Motor neuron (in vitro differentiated cells): ENCODE data around the gene ZNF860. TPM values are rescaled to one million over a fixed set of nuclear protein-coding genes. Genes with fewer than 3 reads are reported as not detected.
"Not testable (repeated sequence)": the region's sequence is repeated elsewhere in the genome, so short reads cannot be mapped to it uniquely, and the experiment has no call there.

Experiments used
- ATAC-seq, 8 experiments: fragments of 200-7000 bp; cut with Tn5 transposase; replicated peaks in 6 of 8; 2 replicates each; pipeline ENCODE4 v1.8.0; 2021; ENCODE audit warnings: mild to moderate bottlenecking in 8 of 8, moderate library complexity in 8 of 8
- H3K27ac ChIP-seq, 2 donors: fragments of 250-450 bp; sonication (Bioruptor Pico); 2 replicates each; pipeline ENCODE4 v1.9.0; 2021; ENCODE audit warnings: antibody characterized with exemption in 2 of 2, mild to moderate bottlenecking in 2 of 2, moderate library complexity in 1 of 2
- H3K4me1 ChIP-seq, 2 donors: fragments of 250-450 bp; sonication (Bioruptor Pico); replicated peaks in 1 of 2; 2 replicates each; pipeline ENCODE4 v1.6.1; 2021; ENCODE audit warnings: antibody characterized with exemption in 2 of 2, mild to moderate bottlenecking in 2 of 2, moderate library complexity in 1 of 2
- H3K4me3 ChIP-seq, 5 donors: fragments of 250-450 bp; sonication (Bioruptor Pico); 2 replicates each; pipeline ENCODE4 v1.9.0; 2021; ENCODE audit warnings: antibody characterized with exemption in 5 of 5, mild to moderate bottlenecking in 5 of 5, moderate library complexity in 4 of 5
- WGBS, 10 experiments: fragments of 450-650 bp; shearing (Covaris generic); methylation state at CpG; one replicate each; pipeline ENCODE4 v1.0.0; 2022; 5-methylcytosine and 5-hydroxymethylcytosine counted together
- in situ Hi-C, 9 experiments: fragments of 400-800 bp; cut with MboI; loops; one replicate each; pipeline ENCODE4 v1.15.0; 2021; ENCODE audit warnings: low sequenced_read_pairs in 9 of 9, low pct_unique_long_range_greater_than_20kb in 2 of 9; ENCODE audit not compliant: unreplicated experiment in 9 of 9
- total RNA-seq, 8 experiments: library from RNA; unstranded; fragments of 300-600 nt; gene quantifications; 2 replicates each; pipeline versions ENCODE4 v1.2.3 to v1.2.4, GENCODE V29; 2022

Gene ZNF860
- total RNA-seq, 8 experiments from 2014 or later = 0.13 to 1.7 (median 0.38) TPM; not detected in 1

GRCh38 chr3:32004113-32004765, 22.7 kb downstream of the ZNF860 start:
- peak; percentile 27 to 100 (median 53) for ATAC-seq
- in situ Hi-C loops = loop anchor here in 1 of 9 experiments (25.0 kb wide), 1 partner anchor 133 kb away; no protein-coding TSS in a partner anchor
- Histone ChIP-seq H3K4me3 (no peak overlapping the region), H3K4me1 (no peaks in the 10 kb centered on the region), H3K27ac (no peak overlapping the region)
- 61 to 94% (median 83%) methylated on average over 1 to 5 of the region's 5 CpGs; no CpG with 5 or more reads in 1 of the 10 experiments for WGBS, 10 experiments

GRCh38 chr3:32009101-32009500, 27.6 kb downstream of the ZNF860 start:
- WGBS, 10 experiments = 0 to 100% (median 62%) methylated on average over 1 to 2 of the region's 2 CpGs; no CpG with 5 or more reads in 2 of the 10 experiments
- H3K4me1 ChIP-seq = no peaks in the 10 kb centered on the region
- H3K27ac ChIP-seq = no peak overlapping the region
- ATAC-seq = no peak
- in situ Hi-C loops = loop anchor here in 1 of 9 experiments (25.0 kb wide), 1 partner anchor 128 kb away; no protein-coding TSS in a partner anchor
- H3K4me3 ChIP-seq = no peak overlapping the region

GRCh38 chr3:32009957-32010356, 28.4 kb downstream of the ZNF860 start:
- in situ Hi-C loops = loop anchor here in 1 of 9 experiments (25.0 kb wide), 1 partner anchor 127 kb away; no protein-coding TSS in a partner anchor
- Histone ChIP-seq H3K4me3 (no peak overlapping the region), H3K4me1 (no peaks in the 10 kb centered on the region), H3K27ac (no peak overlapping the region)
- no peak for ATAC-seq
- 38 to 100% (median 89%) methylated on average over 1 to 2 of the region's 2 CpGs; no CpG with 5 or more reads in 1 of the 10 experiments for WGBS, 10 experiments

GRCh38 chr3:32010699-32011098, 29.1 kb downstream of the ZNF860 start:
- H3K4me1 ChIP-seq, H3K27ac ChIP-seq, H3K4me3 ChIP-seq, ATAC-seq: not testable (repeated sequence)
- WGBS, 10 experiments = 80% methylated on average over 1 of the region's 7 CpGs; no CpG with 5 or more reads in 9 of the 10 experiments
- in situ Hi-C loops = loop anchor here in 1 of 9 experiments (25.0 kb wide), 1 partner anchor 127 kb away; no protein-coding TSS in a partner anchor

GRCh38 chr3:32015638-32016037, 34.1 kb downstream of the ZNF860 start:
- ATAC-seq, H3K4me3 ChIP-seq, H3K27ac ChIP-seq, H3K4me1 ChIP-seq: not testable (repeated sequence)
- in situ Hi-C loops = loop anchor here in 1 of 9 experiments (25.0 kb wide), 1 partner anchor 122 kb away; no protein-coding TSS in a partner anchor
- WGBS, 10 experiments = 40 to 80% methylated on average over 1 to 2 of the region's 3 CpGs; no CpG with 5 or more reads in 8 of the 10 experiments

- in situ Hi-C loops = loop anchor here in 1 of 9 experiments (25.0 kb wide), 1 partner anchor 120 kb away; no protein-coding TSS in a partner anchor
- H3K27ac ChIP-seq = no peak overlapping the region
Observed at GRCh38 chr3:32017286-32017685, 35.7 kb downstream of the ZNF860 start.

GRCh38 chr3:32018757-32019564, 37.4 kb downstream of the ZNF860 start:
- in situ Hi-C loops = loop anchor here in 1 of 9 experiments (25.0 kb wide), 1 partner anchor 118 kb away; no protein-coding TSS in a partner anchor
- Histone ChIP-seq H3K4me3 (no peak overlapping the region), H3K27ac (no peak overlapping the region), H3K4me1 (no peaks in the 10 kb centered on the region)
- 18 to 59% (median 36%) methylated on average over 3 to 5 of the region's 5 CpGs; no CpG with 5 or more reads in 1 of the 10 experiments for WGBS, 10 experiments
- peak in 3 of 8 experiments; percentile 70 to 92 (median 86) for ATAC-seq

More at GRCh38 chr3:32017286-32017685, 35.7 kb downstream of the ZNF860 start:
- no peaks in the 10 kb centered on the region for H3K4me1 ChIP-seq
- 50 to 100% (median 91%) methylated on average over 1 to 3 of the region's 3 CpGs for WGBS, 10 experiments
- H3K4me3 ChIP-seq = no peak overlapping the region
- no peak for ATAC-seq

GRCh38 chr3:32021155-32021554, 39.6 kb downstream of the ZNF860 start:
- H3K4me3 ChIP-seq = no peak overlapping the region
- no peak for ATAC-seq
- no peak overlapping the region for H3K27ac ChIP-seq
- in situ Hi-C loops = loop anchor here in 2 of 9 experiments (10.0 to 25.0 kb wide), 2 partner anchors 114 to 116 kb away; no protein-coding TSS in a partner anchor
- no peaks in the 10 kb centered on the region for H3K4me1 ChIP-seq
- WGBS, 10 experiments = 45 to 100% (median 76%) methylated on average over 2 to 7 of the region's 7 CpGs; no CpG with 5 or more reads in 1 of the 10 experiments

GRCh38 chr3:32021748-32022147, 40.2 kb downstream of the ZNF860 start:
- H3K27ac ChIP-seq = no peak overlapping the region
- no peak overlapping the region for H3K4me3 ChIP-seq
- in situ Hi-C loops = loop anchor here in 2 of 9 experiments (10.0 to 25.0 kb wide), 2 partner anchors 113 to 116 kb away; no protein-coding TSS in a partner anchor
- no peaks in the 10 kb centered on the region for H3K4me1 ChIP-seq
- no peak for ATAC-seq
- 15 to 75% (median 39%) methylated on average over 1 to 3 of the region's 3 CpGs; no CpG with 5 or more reads in 2 of the 10 experiments for WGBS, 10 experiments

GRCh38 chr3:32022947-32023346, 41.4 kb downstream of the ZNF860 start:
- Histone ChIP-seq H3K4me1 (no peaks in the 10 kb centered on the region), H3K4me3 (no peak overlapping the region), H3K27ac (no peak overlapping the region)
- 10 to 100% (median 45%) methylated on average over 1 to 2 of the region's 2 CpGs; no CpG with 5 or more reads in 4 of the 10 experiments for WGBS, 10 experiments
- in situ Hi-C loops = loop anchor here in 2 of 9 experiments (10.0 to 25.0 kb wide), 2 partner anchors 112 to 114 kb away; no protein-coding TSS in a partner anchor
- ATAC-seq = no peak

GRCh38 chr3:32026593-32026992, 45.0 kb downstream of the ZNF860 start:
- in situ Hi-C loops = loop anchor here in 1 of 9 experiments (10.0 kb wide), 1 partner anchor 108 kb away; no protein-coding TSS in a partner anchor
- Histone ChIP-seq H3K27ac (no peak overlapping the region), H3K4me3 (no peak overlapping the region), H3K4me1 (no peaks in the 10 kb centered on the region)
- WGBS, 10 experiments = 20 to 100% (median 96%) methylated on average over 1 to 5 of the region's 6 CpGs; no CpG with 5 or more reads in 2 of the 10 experiments
- no peak for ATAC-seq

GRCh38 chr3:32037932-32038267, 56.4 kb downstream of the ZNF860 start:
- no peaks in the 10 kb centered on the region for H3K4me1 ChIP-seq
- H3K4me3 ChIP-seq = no peak overlapping the region
- H3K27ac ChIP-seq = no peak overlapping the region
- in situ Hi-C loops = no loop called here
- 0 to 100% (median 85%) methylated on average over 1 to 3 of the region's 3 CpGs; no CpG with 5 or more reads in 2 of the 10 experiments for WGBS, 10 experiments
- peak in 3 of 8 experiments; percentile 24 to 69 (median 44) for ATAC-seq
